LNCaP clone FGC (cell line): ENCODE data around the gene AVP.

Experiments
- DNase-seq: peaks from one replicate; pipeline ENCODE4 v3.0.0-alpha.2; 2011; ENCODE audit warnings: low read depth
- H3K4me3 ChIP-seq: 2 replicates; pipeline ENCODE4 v1.5.1; 2011; ENCODE audit warnings: mild to moderate bottlenecking, low read depth, low read length, control low read depth
- TF ChIP-seq, protein P1 (sequence below): IDR thresholded peaks from 2 replicates; pipeline ENCODE4 v1.5.1; 2012; ENCODE audit warnings: mild to moderate bottlenecking; ENCODE audit not compliant: control insufficient read depth, insufficient read depth; ENCODE audit errors: extremely low read depth

The AVP gene

DNA sequence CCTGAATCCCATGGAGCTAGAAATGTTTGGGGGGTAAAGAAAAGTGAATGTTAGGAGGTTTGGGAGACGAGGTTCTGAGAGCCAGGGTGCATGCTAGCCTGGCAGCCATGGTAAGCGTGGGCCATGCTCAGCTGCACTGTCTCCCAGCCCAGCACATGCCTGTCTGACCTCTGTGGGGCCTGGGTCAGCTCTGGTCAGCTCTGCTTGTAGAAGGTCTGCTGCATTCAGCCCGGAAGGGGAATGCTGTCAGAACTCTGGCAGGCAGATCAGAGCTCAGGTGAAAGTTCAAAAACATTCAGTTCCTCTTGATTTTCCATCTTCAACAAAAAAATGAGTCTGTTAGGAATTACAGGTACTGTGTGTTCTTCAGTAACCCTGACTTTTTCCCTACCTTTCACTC, 46.9 kb downstream of the AVP start:
- no peak for DNase-seq
- no peak overlapping the region for H3K4me3 ChIP-seq
- TF ChIP-seq, protein P1, sequence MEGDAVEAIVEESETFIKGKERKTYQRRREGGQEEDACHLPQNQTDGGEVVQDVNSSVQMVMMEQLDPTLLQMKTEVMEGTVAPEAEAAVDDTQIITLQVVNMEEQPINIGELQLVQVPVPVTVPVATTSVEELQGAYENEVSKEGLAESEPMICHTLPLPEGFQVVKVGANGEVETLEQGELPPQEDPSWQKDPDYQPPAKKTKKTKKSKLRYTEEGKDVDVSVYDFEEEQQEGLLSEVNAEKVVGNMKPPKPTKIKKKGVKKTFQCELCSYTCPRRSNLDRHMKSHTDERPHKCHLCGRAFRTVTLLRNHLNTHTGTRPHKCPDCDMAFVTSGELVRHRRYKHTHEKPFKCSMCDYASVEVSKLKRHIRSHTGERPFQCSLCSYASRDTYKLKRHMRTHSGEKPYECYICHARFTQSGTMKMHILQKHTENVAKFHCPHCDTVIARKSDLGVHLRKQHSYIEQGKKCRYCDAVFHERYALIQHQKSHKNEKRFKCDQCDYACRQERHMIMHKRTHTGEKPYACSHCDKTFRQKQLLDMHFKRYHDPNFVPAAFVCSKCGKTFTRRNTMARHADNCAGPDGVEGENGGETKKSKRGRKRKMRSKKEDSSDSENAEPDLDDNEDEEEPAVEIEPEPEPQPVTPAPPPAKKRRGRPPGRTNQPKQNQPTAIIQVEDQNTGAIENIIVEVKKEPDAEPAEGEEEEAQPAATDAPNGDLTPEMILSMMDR = no peak

DNA sequence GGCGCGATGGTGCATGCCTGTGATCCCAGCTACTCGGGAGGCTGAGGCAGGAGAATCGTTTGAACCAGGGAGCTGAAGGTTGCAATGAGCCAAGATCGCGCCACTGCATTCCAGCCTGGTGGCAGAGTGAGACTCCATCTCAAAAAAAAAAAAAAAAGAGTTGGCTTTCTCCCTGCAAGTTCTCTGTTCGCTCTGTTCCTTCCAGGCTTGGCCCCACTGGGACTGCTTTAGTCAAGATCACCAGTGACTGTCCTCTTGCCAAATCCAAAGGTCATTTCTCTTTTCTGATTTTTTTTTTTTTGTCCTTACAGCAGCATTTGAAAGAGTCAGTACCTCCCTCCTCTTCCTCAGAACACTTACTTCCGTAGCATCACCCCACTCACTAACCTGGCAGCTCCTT, 51.9 kb downstream of the AVP start:
- DNase-seq = no peak
- TF ChIP-seq, protein P1 = no peak
- no peak overlapping the region for H3K4me3 ChIP-seq
